Trophoblast cell (in vitro differentiated cells and primary cell): Measurements from ENCODE around the gene GPC4.
A peak's percentile ranks its signal among the peaks of the same experiment; 100 is the strongest.
"Not testable (repeated sequence)": the region's sequence is repeated elsewhere in the genome, so short reads cannot be mapped to it uniquely, and the experiment has no call there.

Experiments
- DNase-seq, 2 donors: peaks; one replicate each; pipeline ENCODE4 v3.0.0-alpha.2; 2016
- H2AFZ ChIP-seq: 2 replicates; pipeline ENCODE4 v1.6.1; 2013; ENCODE audit warnings: low read length, moderate library complexity, mild to moderate bottlenecking; ENCODE audit not compliant: insufficient read depth, poor library complexity
- H2AK5ac ChIP-seq: 2 replicates; pipeline ENCODE4 v1.6.1; 2013; ENCODE audit warnings: mild to moderate bottlenecking, low read length
- H2BK120ac ChIP-seq: 2 replicates; pipeline ENCODE4 v1.6.1; 2013; ENCODE audit warnings: low read length, mild to moderate bottlenecking, moderate library complexity; ENCODE audit not compliant: insufficient read depth, poor library complexity
- H2BK12ac ChIP-seq: 2 replicates; pipeline ENCODE4 v1.6.1; 2013; ENCODE audit warnings: mild to moderate bottlenecking, low read length, moderate library complexity
- H2BK5ac ChIP-seq: 2 replicates; pipeline ENCODE4 v1.6.1; 2013; ENCODE audit warnings: low read length, low read depth, moderate library complexity, mild to moderate bottlenecking; ENCODE audit not compliant: poor library complexity
- H3K14ac ChIP-seq: 2 replicates; pipeline ENCODE4 v1.6.1; 2013; ENCODE audit warnings: mild to moderate bottlenecking, low read length
- H3K18ac ChIP-seq: 2 replicates; pipeline ENCODE4 v1.6.1; 2013; ENCODE audit warnings: mild to moderate bottlenecking, low read length
- H3K23ac ChIP-seq: 2 replicates; pipeline ENCODE4 v1.6.1; 2013; ENCODE audit warnings: low read length
- H3K27ac ChIP-seq: 2 replicates; pipeline ENCODE4 v1.5.1; 2013; ENCODE audit warnings: low read depth, mild to moderate bottlenecking, inconsistent platforms, low read length, moderate library complexity
- H3K27me3 ChIP-seq: 2 replicates; pipeline ENCODE4 v1.6.1; 2013; ENCODE audit warnings: inconsistent platforms, mild to moderate bottlenecking, low read length, moderate library complexity; ENCODE audit not compliant: insufficient read depth
- H3K36me3 ChIP-seq, 2 experiments: 1 replicate in 1 of 2; 2 replicates in 1 of 2; pipeline ENCODE4 v1.6.1; 2013; ENCODE audit warnings: low read length in 2 of 2, mild to moderate bottlenecking in 2 of 2, moderate library complexity in 1 of 2; ENCODE audit not compliant: insufficient read depth in 2 of 2, control insufficient read depth in 1 of 2
- H3K4ac ChIP-seq: 2 replicates; pipeline ENCODE4 v1.6.1; 2013; ENCODE audit warnings: low read depth, mild to moderate bottlenecking, low read length, moderate library complexity
- H3K4me1 ChIP-seq, 2 experiments: 1 replicate in 1 of 2; 2 replicates in 1 of 2; pipeline ENCODE4 v1.6.1; 2013; ENCODE audit warnings: low read length in 2 of 2, mild to moderate bottlenecking in 2 of 2, moderate library complexity in 1 of 2; ENCODE audit not compliant: insufficient read depth in 2 of 2, control insufficient read depth in 1 of 2
- H3K4me2 ChIP-seq: 2 replicates; pipeline ENCODE4 v1.6.1; 2013; ENCODE audit warnings: inconsistent platforms, mild to moderate bottlenecking, low read length, moderate library complexity
- H3K4me3 ChIP-seq: 2 replicates; pipeline ENCODE4 v1.5.1; 2013; ENCODE audit warnings: mild to moderate bottlenecking, low read depth, low read length, inconsistent platforms
- H3K79me1 ChIP-seq: one replicate; pipeline ENCODE4 v1.6.1; 2013; ENCODE audit warnings: low read length
- H3K79me2 ChIP-seq: 2 replicates; pipeline ENCODE4 v1.6.1; 2013; ENCODE audit warnings: low read length, mild to moderate bottlenecking; ENCODE audit not compliant: control insufficient read depth, insufficient read depth, poor library complexity
- H3K9ac ChIP-seq: 2 replicates; pipeline ENCODE4 v1.6.1; 2013; ENCODE audit warnings: mild to moderate bottlenecking, low read length
- H3K9me3 ChIP-seq: 2 replicates; pipeline ENCODE4 v1.6.1; 2013; ENCODE audit warnings: low read depth, mild to moderate bottlenecking, control low read depth, inconsistent platforms, low read length; ENCODE audit not compliant: insufficient read depth
- H4K12ac ChIP-seq: 2 replicates; pipeline ENCODE4 v1.6.1; 2013; ENCODE audit warnings: low read depth, mild to moderate bottlenecking, low read length, moderate library complexity
- H4K8ac ChIP-seq: 2 replicates; pipeline ENCODE4 v1.6.1; 2013; ENCODE audit warnings: low read depth, mild to moderate bottlenecking, low read length, moderate library complexity
- H4K91ac ChIP-seq: one replicate; pipeline ENCODE4 v1.6.1; 2013; ENCODE audit warnings: low read depth, mild to moderate bottlenecking, low read length, moderate library complexity
- WGBS: extraction: QIAGEN DNeasy Blood & Tissue Kit; methylation state at CpG from one replicate; pipeline ENCODE4 v1.1.7; 2013; ENCODE audit warnings: missing lambda C conversion rate; ENCODE audit not compliant: insufficient read length, insufficient coverage; ENCODE audit errors: extremely low coverage; 5-methylcytosine and 5-hydroxymethylcytosine counted together

The GPC4 gene

GRCh38 chrX:133279112-133279730 lies 136.1 kb downstream of the GPC4 start:
- H3K4me3 ChIP-seq, H2BK5ac ChIP-seq, H3K79me2 ChIP-seq, H4K8ac ChIP-seq, H2BK12ac ChIP-seq, H3K4me2 ChIP-seq, H3K4ac ChIP-seq, H4K91ac ChIP-seq, H2AK5ac ChIP-seq, H2BK120ac ChIP-seq, H2AFZ ChIP-seq, H4K12ac ChIP-seq, H3K14ac ChIP-seq, H3K9me3 ChIP-seq, DNase-seq, H3K23ac ChIP-seq, H3K9ac ChIP-seq, H3K79me1 ChIP-seq, H3K27ac ChIP-seq, H3K4me1 ChIP-seq, H3K18ac ChIP-seq, H3K36me3 ChIP-seq, H3K27me3 ChIP-seq: not testable (repeated sequence)
- no CpG with 5 or more reads among the region's 9 CpGs for WGBS

GRCh38 chrX:133273180-133273579 lies 142.1 kb downstream of the GPC4 start:
- H3K27ac ChIP-seq: no peak overlapping the region
- WGBS: no CpG with 5 or more reads among the region's 4 CpGs
- H3K14ac ChIP-seq: no peak overlapping the region
- H3K9me3 ChIP-seq: peaks cover 2% of the 10 kb centered on the region
- H2BK120ac ChIP-seq: no peak overlapping the region
- no peak overlapping the region for H3K4me3 ChIP-seq
- H2BK5ac ChIP-seq: no peak overlapping the region
- no peaks in the 10 kb centered on the region for H3K79me2 ChIP-seq
- no peaks in the 10 kb centered on the region for H3K79me1 ChIP-seq
- H2AFZ ChIP-seq: no peak overlapping the region
- no peak overlapping the region for H4K12ac ChIP-seq
- H3K4me2 ChIP-seq: no peak overlapping the region
- H2BK12ac ChIP-seq: no peak overlapping the region
- no peak overlapping the region for H4K91ac ChIP-seq
- no peaks in the 10 kb centered on the region for H3K36me3 ChIP-seq
- no peak overlapping the region for H4K8ac ChIP-seq
- H3K4ac ChIP-seq: no peak overlapping the region
- no peak overlapping the region for H3K18ac ChIP-seq
- no peaks in the 10 kb centered on the region for H3K4me1 ChIP-seq
- no peak for DNase-seq
- no peaks in the 10 kb centered on the region for H3K27me3 ChIP-seq
- no peak overlapping the region for H2AK5ac ChIP-seq
- H3K9ac ChIP-seq: no peak overlapping the region
- H3K23ac ChIP-seq: no peak overlapping the region

GRCh38 chrX:133269168-133269567 lies 146.1 kb downstream of the GPC4 start:
- Histone ChIP-seq H2BK5ac (no peak overlapping the region), H3K4me2 (no peak overlapping the region), H3K4ac (no peak overlapping the region), H3K27me3 (no peaks in the 10 kb centered on the region), H4K8ac (no peak overlapping the region), H2BK120ac (no peak overlapping the region), H2AK5ac (no peak overlapping the region), H4K12ac (no peak overlapping the region), H3K23ac (no peak overlapping the region), H3K4me1 (peaks cover 0 to 6% of the 10 kb centered on the region in 2 experiments), H2BK12ac (no peak overlapping the region), H3K79me1 (no peaks in the 10 kb centered on the region), H2AFZ (no peak overlapping the region), H4K91ac (no peak overlapping the region), H3K14ac (no peak overlapping the region), H3K9me3 (no peaks in the 10 kb centered on the region), H3K79me2 (no peaks in the 10 kb centered on the region), H3K18ac (no peak overlapping the region), H3K27ac (no peak overlapping the region), H3K4me3 (no peak overlapping the region), H3K9ac (no peak overlapping the region), H3K36me3 (no peaks in the 10 kb centered on the region)
- DNase-seq: no peak
- no CpG with 5 or more reads among the region's 2 CpGs for WGBS

- Histone ChIP-seq H4K91ac (no peak overlapping the region), H3K18ac (no peak overlapping the region), H2AFZ (no peak overlapping the region), H3K9me3 (no peaks in the 10 kb centered on the region), H3K4ac (no peak overlapping the region), H3K36me3 (no peaks in the 10 kb centered on the region), H3K4me1 (peaks cover 0 to 6% of the 10 kb centered on the region in 2 experiments), H2AK5ac (no peak overlapping the region), H2BK120ac (no peak overlapping the region), H4K12ac (no peak overlapping the region), H3K9ac (no peak overlapping the region), H3K27me3 (no peaks in the 10 kb centered on the region), H2BK5ac (no peak overlapping the region), H2BK12ac (no peak overlapping the region), H3K27ac (no peak overlapping the region), H3K79me2 (no peaks in the 10 kb centered on the region), H3K4me3 (no peak overlapping the region), H3K79me1 (no peaks in the 10 kb centered on the region), H3K23ac (no peak overlapping the region), H3K4me2 (no peak overlapping the region), H3K14ac (no peak overlapping the region), H4K8ac (no peak overlapping the region)
- no CpG with 5 or more reads among the region's 2 CpGs for WGBS
- peak in 1 of 2 donors; percentile 22 for DNase-seq
These were observed 147.7 kb downstream of the GPC4 start for GRCh38 chrX:133267621-133268020.
